Heart left ventricle (tissue), 16 donors: ENCODE data around the gene CWF19L1. TPM values are rescaled to one million over a fixed set of nuclear protein-coding genes. Genes with fewer than 3 reads are reported as not detected.
A peak's percentile ranks its signal among the peaks of the same experiment; 100 is the strongest.
"Not testable (repeated sequence)": the region's sequence is repeated elsewhere in the genome, so short reads cannot be mapped to it uniquely, and the experiment has no call there.

Experiments
- ATAC-seq, 4 donors: fragments of 200-7000 bp; cut with Tn5 transposase; one replicate each; pipeline ENCODE4 v1.9.1; 2020 to 2022; ENCODE audit warnings: moderate library complexity in 4 of 4, mild to moderate bottlenecking in 3 of 4, moderate number of reproducible peaks in 1 of 4
- DNase-seq, 5 donors: peaks; one replicate each; pipeline ENCODE4 v3.0.0-alpha.2; 2020
- H3K27ac ChIP-seq, 12 donors: fragments of 200-600 bp; sonication (generic) in 4 of 12; one replicate each; pipeline versions ENCODE4 v1.5.0 to v1.8.0; 2016 to 2022; ENCODE audit warnings: mild to moderate bottlenecking in 2 of 12
- H3K27me3 ChIP-seq, 9 donors: fragments of 200-600 bp; sonication (generic) in 2 of 9; one replicate each; pipeline versions ENCODE4 v1.5.1 to v1.8.0; 2016 to 2022; ENCODE audit warnings: mild to moderate bottlenecking in 3 of 9
- H3K36me3 ChIP-seq, 9 donors: fragments of 200-600 bp; sonication (generic) in 2 of 9; one replicate each; pipeline versions ENCODE4 v1.5.0 to v1.8.0; 2018 to 2022; ENCODE audit warnings: mild to moderate bottlenecking in 2 of 9
- H3K4me1 ChIP-seq, 12 donors: fragments of 200-600 bp; sonication (generic) in 4 of 12; one replicate each; pipeline versions ENCODE4 v1.5.0 to v1.8.0; 2016 to 2022; ENCODE audit warnings: mild to moderate bottlenecking in 3 of 12
- H3K4me3 ChIP-seq, 12 donors: fragments of 200-600 bp; sonication (generic) in 4 of 12; one replicate each; pipeline versions ENCODE4 v1.5.0 to v1.8.0; 2017 to 2022; ENCODE audit warnings: mild to moderate bottlenecking in 9 of 12, moderate library complexity in 4 of 12
- H3K9me3 ChIP-seq, 12 donors: fragments of 200-600 bp; sonication (generic) in 4 of 12; one replicate each; pipeline versions ENCODE4 v1.5.0 to v1.8.0; 2016 to 2022; ENCODE audit warnings: mild to moderate bottlenecking in 1 of 12
- POLR2A ChIP-seq, 2 donors: fragments of 450-650 bp; IDR thresholded peaks; one replicate each; pipeline ENCODE4 v1.6.1; 2017; ENCODE audit warnings: antibody characterized with exemption in 2 of 2, mild to moderate bottlenecking in 2 of 2, moderate library complexity in 2 of 2
- WGBS, 4 donors: extraction: QIAGEN DNeasy Blood & Tissue Kit in 2 of 4; methylation state at CpG; one replicate each; pipeline versions ENCODE4 v1.1.5 to v1.1.7; 2013 to 2018; 5-methylcytosine and 5-hydroxymethylcytosine counted together
- intact Hi-C, 10 donors: fragments of 100-400 bp; cut with DNase I; formaldehyde crosslinking; loops; one replicate each; pipeline versions ENCODE4 v1.11.1 to v1.14.2; 2022
- polyA plus RNA-seq, 2 donors: library from polyadenylated mRNA; stranded (reverse); fragments of 200-250 nt; gene quantifications; one replicate each; pipeline ENCODE4 v1.2.3, GENCODE V29; 2013
- total RNA-seq, 9 donors: library from RNA; depleted of rRNA in 2 of 9; stranded (reverse); fragments of >200 nt in 2 of 9; fragmentation: NEBNext Ultra II Directional in 3 of 9; extraction: Animal tissue kit (Norgen Biotek cat#: 25700) in 3 of 9; gene quantifications; one replicate each; pipeline versions ENCODE4 v1.1.0 to v1.2.4, GENCODE V29; 2016 to 2023
- TF ChIP-seq, protein P1 (sequence below), 12 donors: fragments of 200-600 bp; sonication (generic) in 4 of 12; IDR thresholded peaks; one replicate each; pipeline versions ENCODE4 v1.5.0 to v1.8.0; 2018 to 2022; ENCODE audit warnings: antibody characterized with exemption in 12 of 12, mild to moderate bottlenecking in 5 of 12
- donor health status: ischemic (EF 13 %, LVEDD 7.1; RV severe dilation, severe dysfunction).
- donor health status: healthy with polysubstance abuse.
- donor health status: DM: no; HTN: yes; CAD: no.
- donor health status: DM: no; HTN: no; CAD: no.
- donor health status: ischemic (EF 25% LVEDD 6.9; RV normal size, moderate dysfunction).
- donor health status: ischemic (EF 25% LVEDD 5.7; RV mildly dilated, moderate dysfunction).
- donor health status: healthy.
- donor health status: DM: yes; HTN: yes; CAD: no.
- donor health status: ischemic (EF 35%, LVEDD 5.7; RV mildly dilated, moderate dysfunction).
- donor health status: nonischemic (EF 11% LVEDD 7.7; RV severe dilation, severe dysfunction).
- donor health status: DM: yes; HTN: yes; CAD: no.
- donor health status: PGD.
- donor health status: ischemic (EF 29% LVEDD 5.4; RV normal size, mild dysfunction).
- donor health status: nonischemic (EF 23%, LVEDD 6.1; RV moderate dilation, normal function).

The CWF19L1 gene
- total and polyA plus RNA-seq, 11 donors: 11.1 to 23.4 (median 14.3) TPM

DNA sequence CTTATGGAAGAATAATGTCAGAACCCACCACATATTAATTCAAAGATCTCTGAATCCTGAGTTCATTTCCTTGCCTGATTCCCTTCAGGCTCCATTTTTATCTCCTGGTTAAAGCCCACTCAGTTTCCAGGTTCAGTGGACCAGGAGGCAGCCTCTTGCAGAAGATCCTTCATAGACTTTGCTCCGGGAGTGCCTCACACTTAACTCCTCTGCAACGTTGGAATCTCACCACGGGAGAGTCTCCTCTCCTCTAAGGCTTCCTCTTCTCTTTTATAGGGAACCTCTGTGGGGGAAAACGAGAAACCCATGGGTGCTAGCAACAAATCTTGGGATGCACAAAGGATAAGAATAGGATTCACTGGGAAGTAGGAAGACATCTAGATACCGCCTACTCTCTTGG, 20.8 kb upstream of the CWF19L1 start:
- no peak overlapping the region for H3K4me3 ChIP-seq
- H3K27me3 ChIP-seq: no peaks in the 10 kb centered on the region
- ATAC-seq (no peak), DNase-seq (no peak)
- WGBS, 4 donors: 80 to 86% (median 83%) methylated on average over 5 of the region's 5 CpGs
- no peaks in the 10 kb centered on the region for H3K9me3 ChIP-seq
- H3K27ac ChIP-seq: no peak overlapping the region
- H3K36me3 ChIP-seq: peaks cover 0 to 16% (median 4%) of the 10 kb centered on the region in 9 donors
- intact Hi-C loops: no loop called here
- TF ChIP-seq, protein P1, sequence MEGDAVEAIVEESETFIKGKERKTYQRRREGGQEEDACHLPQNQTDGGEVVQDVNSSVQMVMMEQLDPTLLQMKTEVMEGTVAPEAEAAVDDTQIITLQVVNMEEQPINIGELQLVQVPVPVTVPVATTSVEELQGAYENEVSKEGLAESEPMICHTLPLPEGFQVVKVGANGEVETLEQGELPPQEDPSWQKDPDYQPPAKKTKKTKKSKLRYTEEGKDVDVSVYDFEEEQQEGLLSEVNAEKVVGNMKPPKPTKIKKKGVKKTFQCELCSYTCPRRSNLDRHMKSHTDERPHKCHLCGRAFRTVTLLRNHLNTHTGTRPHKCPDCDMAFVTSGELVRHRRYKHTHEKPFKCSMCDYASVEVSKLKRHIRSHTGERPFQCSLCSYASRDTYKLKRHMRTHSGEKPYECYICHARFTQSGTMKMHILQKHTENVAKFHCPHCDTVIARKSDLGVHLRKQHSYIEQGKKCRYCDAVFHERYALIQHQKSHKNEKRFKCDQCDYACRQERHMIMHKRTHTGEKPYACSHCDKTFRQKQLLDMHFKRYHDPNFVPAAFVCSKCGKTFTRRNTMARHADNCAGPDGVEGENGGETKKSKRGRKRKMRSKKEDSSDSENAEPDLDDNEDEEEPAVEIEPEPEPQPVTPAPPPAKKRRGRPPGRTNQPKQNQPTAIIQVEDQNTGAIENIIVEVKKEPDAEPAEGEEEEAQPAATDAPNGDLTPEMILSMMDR (IDR thresholded peaks at IDR 0.05): no peak
- TF ChIP-seq POLR2A (IDR thresholded peaks at IDR 0.05): no peak
- peaks cover 2 to 52% (median 25%) of the 10 kb centered on the region in 12 donors for H3K4me1 ChIP-seq

DNA sequence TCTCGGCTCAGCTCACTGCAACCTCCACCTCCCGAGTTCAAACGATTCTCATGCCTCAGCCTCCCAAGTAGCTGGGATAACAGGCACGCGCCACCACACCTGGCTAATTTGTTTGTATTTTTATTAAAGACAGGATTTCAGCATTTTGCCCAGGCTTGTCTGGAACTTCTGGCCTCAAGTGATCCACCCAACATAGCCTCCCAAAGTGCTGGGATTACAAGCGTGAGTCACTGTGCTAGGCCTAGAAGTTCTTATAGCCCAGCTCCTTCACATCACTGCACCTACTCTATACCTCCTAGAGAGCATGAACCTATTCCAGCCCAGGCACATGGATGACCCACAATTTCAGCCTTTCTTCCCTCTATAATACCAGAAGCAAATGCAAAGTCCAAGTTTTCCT, 20.3 kb upstream of the CWF19L1 start:
- DNase-seq (no peak), ATAC-seq (no peak)
- peaks cover 2 to 57% (median 25%) of the 10 kb centered on the region in 12 donors for H3K4me1 ChIP-seq
- intact Hi-C loops: no loop called here
- no peaks in the 10 kb centered on the region for H3K27me3 ChIP-seq
- TF ChIP-seq, protein P1 (IDR thresholded peaks at IDR 0.05): no peak
- no peak for TF ChIP-seq POLR2A (IDR thresholded peaks at IDR 0.05)
- peaks cover 0 to 21% (median 6%) of the 10 kb centered on the region in 9 donors for H3K36me3 ChIP-seq
- H3K27ac ChIP-seq: peak overlapping the region in 1 of 12 donors; percentile 92
- WGBS, 4 donors: 97 to 99% (median 97%) methylated on average over 6 of the region's 6 CpGs
- H3K4me3 ChIP-seq: no peak overlapping the region
- no peaks in the 10 kb centered on the region for H3K9me3 ChIP-seq

DNA sequence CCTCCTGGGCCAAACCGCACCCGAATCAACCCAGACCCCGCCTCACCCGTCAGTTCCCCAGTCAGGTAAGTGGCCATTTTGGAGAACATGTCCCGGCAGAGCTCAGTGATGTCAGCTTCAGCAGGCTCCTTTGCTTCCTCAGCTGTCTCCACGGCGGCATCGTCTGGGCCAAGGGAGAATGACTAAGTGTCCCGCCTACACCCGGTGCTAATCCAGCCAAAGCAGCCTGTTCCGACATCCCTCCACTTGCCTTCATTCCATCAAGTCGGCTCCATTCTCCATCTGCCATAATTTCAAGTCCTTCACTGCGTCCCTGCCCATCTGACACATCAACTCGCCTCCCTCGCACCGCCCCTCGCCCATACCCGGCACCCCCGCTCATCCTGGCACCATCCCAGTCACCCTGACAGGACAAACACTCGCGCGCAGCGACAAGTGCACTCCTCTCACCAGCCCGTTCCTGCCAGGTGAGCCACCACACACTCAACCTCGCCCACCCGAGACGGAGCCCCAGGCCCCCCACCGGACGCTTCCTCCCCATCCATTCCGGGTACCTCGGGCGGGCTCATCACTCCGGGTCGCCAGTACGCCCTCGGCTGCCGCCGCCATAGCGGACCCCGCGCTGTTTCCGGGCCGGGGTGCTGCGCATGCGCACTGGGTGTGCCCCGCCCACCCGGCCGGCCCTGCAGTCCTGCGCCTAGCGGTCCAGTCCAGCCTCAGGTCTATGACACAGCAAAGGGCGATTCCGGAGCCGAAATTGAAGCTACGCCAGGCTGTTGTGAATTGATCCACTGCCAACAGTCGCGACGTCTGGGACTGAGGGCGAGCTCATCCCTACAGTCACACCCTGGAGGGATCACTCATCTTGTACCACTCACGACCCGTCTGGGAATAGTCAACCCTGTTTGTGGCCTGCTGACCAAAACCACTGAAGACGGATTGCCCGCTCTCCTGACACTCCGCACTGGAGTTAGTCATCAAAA, 18.9 kb upstream of the CWF19L1 start, which contains the start of gene BLOC1S2:
TSS of gene BLOC1S2 (minus strand) at position 630 of the 983 bp plus-strand sequence. CDS start at position 609, 21 bp downstream.
- TF ChIP-seq, protein P1 (IDR thresholded peaks at IDR 0.05): peak in 2 of 12 donors; percentile 21 to 24
- peak in 1 of 2 donors; percentile 81 for TF ChIP-seq POLR2A (IDR thresholded peaks at IDR 0.05)
- intact Hi-C loops: loop anchor here in 1 of 10 donors (1.0 kb wide), 1 partner anchor 19 kb away; the partner anchor contains the start of gene CWF19L1
- Histone ChIP-seq H3K36me3 (peaks cover 0 to 31% (median 12%) of the 10 kb centered on the region in 9 donors), H3K27me3 (no peaks in the 10 kb centered on the region), H3K4me3 (peak within 1 kb of the TSS; percentile 72 to 95 (median 86)), H3K4me1 (peaks cover 2 to 55% (median 28%) of the 10 kb centered on the region in 12 donors), H3K27ac (peak within 1 kb of the TSS; percentile 86 to 97 (median 91)), H3K9me3 (no peaks in the 10 kb centered on the region)
- WGBS, 4 donors: 1 to 2% (median 2%) methylated on average over 45 to 63 of the region's 63 CpGs
- DNase-seq (peak; percentile 86 to 94 (median 90)), ATAC-seq (peak; percentile 90 to 98 (median 97))

DNA sequence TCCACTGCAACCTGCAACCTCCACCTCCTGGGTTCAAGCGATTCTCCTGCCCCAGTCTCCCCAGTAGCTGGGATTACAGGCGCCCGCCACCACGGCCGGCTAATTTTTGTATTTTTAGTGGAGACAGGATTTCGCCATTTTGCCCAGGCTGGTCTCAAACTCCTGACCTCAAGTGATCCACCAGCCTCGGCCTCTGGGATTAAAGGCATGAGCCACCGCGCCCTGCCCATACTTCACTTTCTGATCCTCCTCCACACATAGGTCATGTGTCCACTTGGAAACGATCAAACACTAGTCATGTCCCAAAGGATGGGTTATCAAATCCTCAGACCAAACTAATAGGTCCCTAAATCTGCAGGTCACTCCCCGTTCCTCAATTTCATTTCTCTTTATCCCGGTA, 17.9 kb upstream of the CWF19L1 start:
- intact Hi-C loops: loop anchor here in 1 of 10 donors (2.0 kb wide), 1 partner anchor 19 kb away; the partner anchor contains the start of gene CWF19L1
- Histone ChIP-seq H3K4me1 (peaks cover 2 to 51% (median 28%) of the 10 kb centered on the region in 12 donors), H3K27ac (peak overlapping the region in 10 of 12 donors; percentile 88 to 97 (median 92)), H3K36me3 (peaks cover 0 to 42% (median 22%) of the 10 kb centered on the region in 9 donors), H3K4me3 (peak overlapping the region in 10 of 12 donors; percentile 72 to 95 (median 88))
- H3K27me3 ChIP-seq, ATAC-seq, H3K9me3 ChIP-seq, DNase-seq: not testable (repeated sequence)
- 87 to 90% (median 88%) methylated on average over 12 of the region's 12 CpGs for WGBS, 4 donors
